Nephron progenitor cell (in vitro differentiated cells): ENCODE results near the gene HNRNPA0.

ENCODE experiments used
- DNase-seq: peaks from one replicate; pipeline ENCODE4 v3.0.0; 2021
- H3K27ac Mint-ChIP-seq: 2 replicates; pipeline ENCODE4 v1.8.0; 2021; ENCODE audit warnings: mild to moderate bottlenecking, moderate library complexity, mixed read lengths
- H3K27me3 Mint-ChIP-seq: 2 replicates; pipeline ENCODE4 v1.8.0; 2021; ENCODE audit warnings: mild to moderate bottlenecking, low read depth, mixed read lengths; ENCODE audit not compliant: poor library complexity
- H3K36me3 Mint-ChIP-seq: 2 replicates; pipeline ENCODE4 v1.8.0; 2021; ENCODE audit warnings: low read depth, mixed read lengths
- H3K4me1 Mint-ChIP-seq: 2 replicates; pipeline ENCODE4 v1.8.0; 2021; ENCODE audit warnings: mixed read lengths
- H3K4me3 Mint-ChIP-seq: 2 replicates; pipeline ENCODE4 v1.8.0; 2021; ENCODE audit warnings: mild to moderate bottlenecking, moderate library complexity, mixed read lengths
- H3K9me3 Mint-ChIP-seq: 2 replicates; pipeline ENCODE4 v1.8.0; 2021; ENCODE audit warnings: mild to moderate bottlenecking, moderate library complexity, mixed read lengths
- TF ChIP-seq, protein P1 (sequence below): fragments of 200-600 bp; sonication (generic); IDR thresholded peaks from 2 replicates; pipeline ENCODE4 v1.5.0; 2021; ENCODE audit warnings: antibody characterized with exemption

HNRNPA0 gene

DNA sequence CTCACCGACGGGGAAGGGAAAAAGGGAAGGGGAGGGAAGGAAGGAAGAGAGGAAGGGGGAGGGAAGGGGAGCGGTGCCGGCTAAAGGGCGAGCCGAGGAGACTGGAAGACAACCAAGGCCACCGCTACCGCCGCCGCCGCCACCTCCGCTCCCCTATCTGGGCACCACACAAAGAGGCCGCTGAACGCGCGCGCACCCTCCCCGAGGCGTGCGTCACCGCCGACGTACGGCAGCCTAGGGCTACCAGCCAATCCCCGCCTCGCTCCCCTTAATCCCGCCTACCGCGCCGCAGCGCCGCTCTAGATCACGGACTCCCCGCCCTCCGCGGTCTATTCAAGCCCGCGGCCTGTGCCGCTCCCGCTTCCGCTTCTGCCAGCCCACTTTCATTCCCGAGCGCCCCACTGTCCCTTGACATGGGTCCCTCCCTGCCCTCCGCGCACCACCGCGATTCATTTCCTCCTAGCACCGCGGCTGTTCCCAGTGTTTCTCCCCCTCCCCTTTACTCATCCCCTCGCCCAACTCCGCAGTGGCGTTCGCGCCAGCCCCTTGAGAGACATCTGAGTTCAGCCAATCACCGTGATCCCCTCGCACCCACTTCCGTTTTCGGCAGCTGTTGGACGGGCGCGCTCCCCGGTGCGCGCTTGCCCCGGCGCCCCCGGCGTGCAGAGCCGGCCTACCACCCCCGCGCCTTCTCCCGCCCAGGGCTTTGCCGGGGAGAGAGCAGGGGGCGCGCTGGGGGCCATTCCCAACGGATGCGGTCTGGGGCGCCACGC is at the start of gene HNRNPA0:
Gene HNRNPA0 (minus strand): TSS at position 176 of the 773 bp plus-strand sequence. CDS start 297 bp downstream, outside the sequence.
- Mint-ChIP-seq H3K9me3 (peaks cover 5% of the 10 kb centered on the region), H3K36me3 (peaks cover 28% of the 10 kb centered on the region), H3K27ac (peak within 1 kb of the TSS; percentile 100), H3K27me3 (peaks cover 21% of the 10 kb centered on the region), H3K4me3 (peak within 1 kb of the TSS; percentile 98), H3K4me1 (peaks cover 28% of the 10 kb centered on the region)
- TF ChIP-seq, protein P1, sequence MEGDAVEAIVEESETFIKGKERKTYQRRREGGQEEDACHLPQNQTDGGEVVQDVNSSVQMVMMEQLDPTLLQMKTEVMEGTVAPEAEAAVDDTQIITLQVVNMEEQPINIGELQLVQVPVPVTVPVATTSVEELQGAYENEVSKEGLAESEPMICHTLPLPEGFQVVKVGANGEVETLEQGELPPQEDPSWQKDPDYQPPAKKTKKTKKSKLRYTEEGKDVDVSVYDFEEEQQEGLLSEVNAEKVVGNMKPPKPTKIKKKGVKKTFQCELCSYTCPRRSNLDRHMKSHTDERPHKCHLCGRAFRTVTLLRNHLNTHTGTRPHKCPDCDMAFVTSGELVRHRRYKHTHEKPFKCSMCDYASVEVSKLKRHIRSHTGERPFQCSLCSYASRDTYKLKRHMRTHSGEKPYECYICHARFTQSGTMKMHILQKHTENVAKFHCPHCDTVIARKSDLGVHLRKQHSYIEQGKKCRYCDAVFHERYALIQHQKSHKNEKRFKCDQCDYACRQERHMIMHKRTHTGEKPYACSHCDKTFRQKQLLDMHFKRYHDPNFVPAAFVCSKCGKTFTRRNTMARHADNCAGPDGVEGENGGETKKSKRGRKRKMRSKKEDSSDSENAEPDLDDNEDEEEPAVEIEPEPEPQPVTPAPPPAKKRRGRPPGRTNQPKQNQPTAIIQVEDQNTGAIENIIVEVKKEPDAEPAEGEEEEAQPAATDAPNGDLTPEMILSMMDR, result no peak
- DNase-seq, result peak; percentile 96

DNA sequence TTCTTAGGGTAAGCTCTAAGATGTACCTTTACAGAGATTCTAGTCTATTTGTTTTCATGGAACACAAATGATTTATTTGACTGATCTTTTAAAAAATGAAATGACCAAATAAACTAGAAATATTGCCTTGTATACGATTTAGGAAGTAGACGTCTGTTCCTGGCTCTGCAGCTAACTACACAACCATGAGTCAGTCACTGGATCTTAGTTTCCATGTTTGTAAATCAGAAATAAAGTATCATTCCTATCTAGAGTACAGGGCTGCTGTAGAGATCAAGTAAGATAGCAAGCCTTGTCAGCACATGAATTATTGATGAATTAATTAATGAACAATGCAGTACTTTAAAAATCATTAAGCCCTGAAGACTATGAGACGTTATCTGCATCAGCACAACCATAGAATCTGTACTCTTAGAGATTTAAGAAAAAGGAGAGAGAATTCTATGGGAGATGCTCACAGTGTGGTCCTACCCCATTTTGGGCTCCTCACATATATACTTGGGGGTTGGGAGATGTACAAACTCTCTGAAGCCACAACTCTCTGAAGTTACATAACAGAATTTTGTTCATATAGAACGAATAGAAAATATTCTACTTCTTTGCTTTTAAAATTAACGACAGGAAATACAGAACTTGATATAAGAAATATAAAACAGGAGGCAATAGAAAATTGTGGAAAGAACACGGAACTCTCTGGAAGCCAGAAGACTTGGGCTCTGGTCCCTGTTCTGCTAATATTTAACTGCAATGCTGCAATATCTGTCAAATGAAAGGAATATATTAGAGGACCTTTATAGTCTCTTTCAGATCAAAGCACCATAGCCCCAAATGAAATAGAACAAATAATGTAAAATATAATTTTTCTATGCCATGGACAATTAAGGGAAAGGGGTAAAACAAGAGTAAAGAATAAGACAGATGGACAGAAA is 48.4 kb upstream of the HNRNPA0 start:
- Mint-ChIP-seq H3K4me3 (no peak overlapping the region), H3K36me3 (no peaks in the 10 kb centered on the region), H3K4me1 (no peaks in the 10 kb centered on the region), H3K27me3 (peaks cover 14% of the 10 kb centered on the region), H3K9me3 (no peaks in the 10 kb centered on the region), H3K27ac (peak overlapping the region; percentile 18)
- no peak for DNase-seq
- TF ChIP-seq, protein P1, result no peak

DNA sequence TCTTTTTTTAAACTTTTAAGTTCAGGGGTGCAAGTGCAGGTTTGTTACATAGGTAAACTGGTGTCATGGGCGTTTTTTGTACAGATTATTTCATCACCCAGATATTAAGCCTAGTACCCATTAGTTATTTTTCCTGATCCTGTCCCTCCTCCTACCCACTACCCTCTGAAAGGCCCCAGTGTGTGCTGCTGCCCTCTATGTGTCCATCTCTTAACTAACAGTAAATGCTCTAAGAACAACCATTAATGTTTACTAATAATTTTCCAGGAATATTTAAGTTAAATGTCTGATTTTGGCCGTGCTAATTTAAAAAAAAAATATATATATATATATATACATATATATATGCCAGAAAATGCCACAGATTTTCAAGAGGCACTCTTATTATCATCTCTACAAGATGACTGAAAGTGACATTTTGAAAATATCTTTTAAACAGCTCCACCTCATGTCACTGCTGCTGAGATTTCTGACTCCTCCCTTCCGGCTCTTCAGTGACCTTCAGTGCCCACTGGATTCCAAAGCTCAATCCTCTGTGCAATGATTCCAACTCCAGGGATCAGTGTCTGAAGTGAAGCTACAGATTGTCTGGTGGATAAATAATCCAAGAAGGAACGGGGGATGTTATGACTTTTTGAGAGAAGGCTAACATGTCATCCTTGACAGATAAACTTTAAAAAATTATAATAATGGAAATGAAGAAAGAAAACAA is 46.7 kb upstream of the HNRNPA0 start:
- Mint-ChIP-seq H3K27me3 (peaks cover 10% of the 10 kb centered on the region), H3K4me1 (no peaks in the 10 kb centered on the region), H3K9me3 (no peaks in the 10 kb centered on the region), H3K4me3 (no peak overlapping the region), H3K27ac (no peak overlapping the region), H3K36me3 (no peaks in the 10 kb centered on the region)
- TF ChIP-seq, protein P1, result no peak
- no peak for DNase-seq

DNA sequence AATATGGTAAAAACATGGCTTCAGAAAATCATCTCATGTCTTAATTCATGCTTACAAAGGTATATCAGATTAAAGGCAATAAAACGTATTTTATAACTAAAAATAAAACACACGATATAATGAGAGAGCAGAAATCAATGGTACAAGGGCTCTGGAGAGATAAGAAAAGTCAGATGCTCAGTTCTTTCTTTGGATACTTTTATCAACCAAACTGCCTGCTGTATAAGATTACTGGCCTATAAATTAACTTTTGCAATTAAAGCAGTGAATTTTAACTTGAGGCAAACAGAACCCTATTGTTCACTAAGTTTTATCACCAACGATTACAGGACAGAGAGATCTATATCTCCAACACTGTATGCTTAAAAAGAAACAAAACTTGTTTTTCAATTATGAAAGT is 42.1 kb upstream of the HNRNPA0 start:
- DNase-seq, result no peak
- H3K27me3 Mint-ChIP-seq, result peaks cover 11% of the 10 kb centered on the region

DNA sequence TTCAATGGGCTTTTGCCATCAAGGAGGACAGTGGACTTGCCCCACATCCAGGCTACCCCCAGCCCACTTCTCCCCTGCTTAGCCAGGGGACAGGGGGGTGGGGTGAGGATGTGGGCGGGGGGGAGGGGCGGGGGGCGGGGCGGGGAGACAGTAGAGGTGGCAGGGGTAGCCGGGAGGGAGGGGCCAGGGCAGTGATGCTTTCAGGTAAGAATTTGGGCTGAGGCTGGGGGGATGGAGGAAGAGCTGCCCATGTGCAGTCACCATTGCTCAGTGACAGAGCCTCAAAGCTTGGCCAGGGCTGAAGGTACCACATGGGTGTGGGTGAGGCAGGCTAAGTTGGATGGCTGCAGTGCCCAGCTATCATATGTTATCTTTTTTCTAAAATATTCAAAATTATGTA is 40.7 kb upstream of the HNRNPA0 start:
- Mint-ChIP-seq H3K4me3 (no peak overlapping the region), H3K27me3 (peaks cover 10% of the 10 kb centered on the region), H3K4me1 (no peaks in the 10 kb centered on the region), H3K36me3 (no peaks in the 10 kb centered on the region), H3K27ac (no peak overlapping the region), H3K9me3 (no peaks in the 10 kb centered on the region)
- DNase-seq, result no peak
- TF ChIP-seq, protein P1, result no peak

More for the DNA sequence above, 42.1 kb upstream of the HNRNPA0 start:
- Mint-ChIP-seq H3K4me1 (no peaks in the 10 kb centered on the region), H3K4me3 (no peak overlapping the region), H3K27ac (no peak overlapping the region), H3K36me3 (no peaks in the 10 kb centered on the region), H3K9me3 (no peaks in the 10 kb centered on the region)
- TF ChIP-seq, protein P1, result no peak
